K562 (cell line): ENCODE measurements around the gene AFG1L. TPM values are rescaled to one million over a fixed set of nuclear protein-coding genes. Genes with fewer than 3 reads are reported as not detected.

Experiments used
- GATAD2B ChIP-seq: fragments of 450-650 bp; IDR thresholded peaks from 2 replicates; pipeline ENCODE4 v1.6.1; 2017; ENCODE audit warnings: mild to moderate bottlenecking, borderline replicate concordance
- HBP1 ChIP-seq: fragments of 450-650 bp; formaldehyde crosslinking; IDR thresholded peaks from 2 replicates; pipeline ENCODE4 v1.4.0; 2022; ENCODE audit warnings: missing genetic modification characterization
- HMGN3 ChIP-seq: IDR thresholded peaks from 2 replicates; pipeline ENCODE4 v1.6.1; 2011; ENCODE audit warnings: borderline replicate concordance, low read depth, mild to moderate bottlenecking, mixed read lengths, low read length; ENCODE audit not compliant: insufficient read length; ENCODE audit errors: extremely low read depth
- HOMEZ ChIP-seq: fragments of 250-450 bp; sonication (Bioruptor Pico); IDR thresholded peaks from 2 replicates; pipeline ENCODE4 v1.4.0; 2020; ENCODE audit warnings: mild to moderate bottlenecking, moderate library complexity
- KHSRP ChIP-seq: fragments of 450-650 bp; IDR thresholded peaks from 2 replicates; pipeline ENCODE4 v1.6.1; 2017
- KLF13 ChIP-seq: fragments of 450-650 bp; IDR thresholded peaks from 2 replicates; pipeline ENCODE4 v1.6.1; 2016; ENCODE audit warnings: missing genetic modification characterization, low read depth, mild to moderate bottlenecking, missing compliant biosample characterization, moderate library complexity, borderline replicate concordance
- NCOA1 ChIP-seq: fragments of 450-650 bp; IDR thresholded peaks from 2 replicates; pipeline ENCODE4 v1.6.1; 2016; ENCODE audit warnings: low read depth
- POLR2A ChIP-seq: fragments of 450-650 bp; conservative IDR thresholded peaks from 2 replicates; pipeline ENCODE4 v1.6.1; 2016
- RBM14 ChIP-seq: fragments of 200-400 bp; formaldehyde crosslinking; IDR thresholded peaks from 2 replicates; pipeline ENCODE4 v1.6.1; 2018; ENCODE audit warnings: low read depth, mild to moderate bottlenecking, low read length, moderate library complexity, borderline replicate concordance; ENCODE audit not compliant: insufficient read depth
- RFX7 ChIP-seq: fragments of 250-450 bp; sonication (Bioruptor Pico); IDR thresholded peaks from 2 replicates; pipeline ENCODE4 v1.5.1; 2021; ENCODE audit warnings: mild to moderate bottlenecking
- SRSF3 ChIP-seq: fragments of 200-400 bp; formaldehyde crosslinking; IDR thresholded peaks from 2 replicates; pipeline ENCODE4 v1.6.1; 2016; ENCODE audit warnings: mild to moderate bottlenecking, low read length, moderate library complexity; ENCODE audit not compliant: insufficient read depth
- VEZF1 ChIP-seq: fragments of 200-800 bp; sonication (Bioruptor generic); IDR thresholded peaks from 2 replicates; pipeline ENCODE4 v1.6.1; 2017; ENCODE audit warnings: missing genetic modification characterization, missing compliant biosample characterization
- ZNF121 ChIP-seq: sonication (generic); formaldehyde crosslinking; conservative IDR thresholded peaks from 2 replicates; pipeline ENCODE4 v1.8.0; 2022; ENCODE audit warnings: missing genetic modification reagents
- ZNF184 ChIP-seq: sonication (generic); formaldehyde crosslinking; IDR thresholded peaks from 2 replicates; pipeline ENCODE4 v1.5.0; 2020; ENCODE audit warnings: missing genetic modification reagents
- ZNF274 ChIP-seq: IDR thresholded peaks from 2 replicates; pipeline ENCODE4 v1.6.1; 2011; ENCODE audit warnings: low read depth, mild to moderate bottlenecking, low read length, moderate library complexity, borderline replicate concordance
- ZNF407 ChIP-seq: fragments of 450-650 bp; IDR thresholded peaks from 2 replicates; pipeline ENCODE4 v1.6.1; 2016; ENCODE audit warnings: low read depth
- polyA plus RNA-seq, 8 experiments: library from polyadenylated mRNA; depleted of rRNA in 4 of 8; stranded (reverse) in 5 of 8; unstranded in 3 of 8; fragments of >200 nt; fragmentation: Nextera tagmentation in 2 of 8; fragmentation: Illumina TruSeq in 1 of 8; extraction: Ambion mirVana in 2 of 8; extraction: Trizol in 1 of 8; gene quantifications; 2 replicates each; pipeline versions ENCODE4 v1.2.1 to v1.2.3, GENCODE V29; 2011 to 2014; ENCODE audit warnings: inconsistent platforms in 1 of 8, missing spikeins in 1 of 8
- total RNA-seq, 7 experiments: library from RNA; depleted of rRNA in 6 of 7; stranded (reverse); fragments of >200 nt in 6 of 7; fragmentation: Illumina TruSeq in 2 of 7; extraction: Trizol in 2 of 7; gene quantifications; 2 replicates each; pipeline versions ENCODE4 v1.2.1 to v1.2.3, GENCODE V29; 2011 to 2021; ENCODE audit warnings: low replicate concordance in 1 of 7

The AFG1L gene
- total and polyA plus RNA-seq, 9 of the 15 experiments (the other 6 are each of a cell fraction or from before 2014, with no cell fraction given), result 2.2 to 15.5 (median 5.8) TPM

- TF ChIP-seq HMGN3 (no peak), HOMEZ (CRISPR knock-in tag) (no peak), RBM14 (no peak), KHSRP (no peak), RFX7 (CRISPR knock-in tag) (no peak), SRSF3 (no peak), ZNF121 (CRISPR knock-in tag) (no peak), POLR2A (no peak), GATAD2B (0 out of 2 replicates have a peak, but pooled peaks have one; percentile 17), ZNF274 (no peak), KLF13 (tag) (no peak), ZNF184 (no peak), VEZF1 (no peak), HBP1 (no peak), NCOA1 (no peak), ZNF407 (no peak)
Observed at GRCh38 chr6:108565091-108565766, 270.4 kb downstream of the AFG1L start (continued).
